Measurements from ENCODE around the gene LENG9. TPM values are rescaled to one million over a fixed set of nuclear protein-coding genes. Genes with fewer than 3 reads are reported as not detected.
"Not testable (repeated sequence)": the region's sequence is repeated elsewhere in the genome, so short reads cannot be mapped to it uniquely, and the experiment has no call there.

LENG9 gene
- total RNA-seq, 1 donor from 2014 or later = 3.7 TPM

DNA sequence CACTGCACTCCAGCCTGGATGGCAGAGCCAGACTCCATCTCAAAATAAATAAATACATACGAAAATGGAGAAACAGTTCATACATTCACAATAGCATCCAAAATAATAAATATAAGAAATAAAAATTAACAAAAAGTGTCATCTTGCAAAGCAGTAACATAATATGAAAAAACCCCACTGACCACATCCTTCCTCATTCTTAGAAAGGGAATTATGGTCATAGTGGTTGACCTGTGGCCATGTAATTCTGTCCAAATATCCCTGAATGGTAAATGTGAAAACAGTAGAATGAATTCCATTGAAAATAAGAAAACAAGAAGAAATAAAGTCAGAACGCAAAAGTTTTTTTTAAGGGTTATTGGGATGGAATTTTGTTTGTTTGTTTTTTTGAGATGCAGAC lies 16.5 kb upstream of the LENG9 start:
- no peak for DNase-seq (ENCODE audit: extremely low read depth, low read depth, low spot score)

GRCh38 chr19:54478677-54479266 lies 15.2 kb upstream of the LENG9 start:
- no peak for DNase-seq (ENCODE audit: extremely low read depth, low read depth, low spot score)

DNA sequence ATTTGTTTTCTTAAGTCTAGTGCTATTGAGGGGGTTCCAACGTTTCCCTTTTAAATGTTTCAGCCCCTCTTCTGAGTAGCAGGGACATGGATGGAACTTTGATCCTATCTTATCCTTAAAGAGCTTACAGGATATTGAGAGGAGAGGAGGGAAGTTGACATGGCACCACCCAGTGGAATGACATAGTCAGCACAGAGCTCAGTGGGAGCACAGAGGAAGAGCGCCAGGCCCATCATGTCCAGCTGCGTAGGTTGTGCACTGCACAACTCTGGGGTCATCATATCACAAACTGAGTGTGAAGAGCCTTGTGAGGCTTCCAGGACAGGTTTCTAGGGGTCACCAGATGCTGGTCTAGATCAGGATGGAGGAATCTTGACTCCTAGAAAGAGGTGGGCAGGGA lies 14.1 kb upstream of the LENG9 start:
- no peak for DNase-seq (ENCODE audit: extremely low read depth, low read depth, low spot score)

GRCh38 chr19:54475706-54476105 lies 12.1 kb upstream of the LENG9 start:
- no peak for DNase-seq (ENCODE audit: extremely low read depth, low read depth, low spot score)

- DNase-seq (ENCODE audit: extremely low read depth, low read depth, low spot score) = no peak
These were observed 10.4 kb upstream of the LENG9 start for GRCh38 chr19:54473892-54474372.

GRCh38 chr19:54473071-54473891 lies 9.7 kb upstream of the LENG9 start, which contains the start of gene CDC42EP5:
Gene CDC42EP5 (minus strand): TSS chr19:54473296. CDS start chr19:54465547, 7,749 bp downstream.
- DNase-seq (ENCODE audit: extremely low read depth, low read depth, low spot score) = no peak

- DNase-seq (ENCODE audit: extremely low read depth, low read depth, low spot score) = no peak
These were observed 7.6 kb upstream of the LENG9 start for GRCh38 chr19:54470991-54471782.

GRCh38 chr19:54470276-54470887 lies 6.8 kb upstream of the LENG9 start:
- no peak for DNase-seq (ENCODE audit: extremely low read depth, low read depth, low spot score)

- DNase-seq (ENCODE audit: extremely low read depth, low read depth, low spot score) = no peak
These were observed 5.9 kb upstream of the LENG9 start for GRCh38 chr19:54469496-54469934.

GRCh38 chr19:54466110-54466480 lies 2.5 kb upstream of the LENG9 start:
- DNase-seq (ENCODE audit: extremely low read depth, low read depth, low spot score) = not testable (repeated sequence)

DNA sequence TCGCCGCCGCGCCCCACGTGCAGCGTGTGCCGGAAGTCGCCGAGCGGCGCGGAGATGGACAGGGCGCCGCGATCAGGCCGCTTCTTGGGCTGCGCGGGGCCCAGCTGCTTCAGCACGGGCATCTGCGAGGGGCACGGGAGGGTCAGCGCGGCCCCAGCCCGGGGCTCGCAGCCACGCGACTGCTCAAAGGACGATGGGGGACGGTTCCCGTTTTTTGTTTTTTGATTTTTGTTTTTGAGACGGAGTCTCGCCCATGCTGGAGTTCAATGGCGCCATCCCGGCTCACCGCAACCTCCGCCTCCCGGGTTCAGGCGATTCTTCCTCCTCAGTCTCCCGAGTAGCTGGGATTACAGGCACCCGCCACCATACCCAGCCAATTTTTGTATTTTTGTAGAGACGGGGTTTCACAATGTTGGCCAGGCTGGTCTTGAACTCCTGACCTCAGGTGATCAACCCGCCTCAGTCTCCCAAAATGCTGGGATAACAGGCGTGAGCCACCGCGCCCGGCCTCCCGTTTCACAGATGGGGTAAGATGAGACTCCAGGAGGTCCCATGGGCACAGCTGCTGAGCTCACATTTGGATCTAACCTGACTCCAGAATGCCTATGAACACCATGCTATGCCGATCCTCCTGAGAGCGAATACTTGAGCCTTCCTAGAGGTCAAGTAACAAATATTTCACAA lies 2.0 kb upstream of the LENG9 start:
- DNase-seq (ENCODE audit: extremely low read depth, low read depth, low spot score) = no peak

- no peak for DNase-seq (ENCODE audit: extremely low read depth, low read depth, low spot score)
These were observed 1.2 kb upstream of the LENG9 start for GRCh38 chr19:54464630-54465425.

GRCh38 chr19:54464044-54464629 lies 559 bp upstream of the LENG9 start:
- no peak for DNase-seq (ENCODE audit: extremely low read depth, low read depth, low spot score)

GRCh38 chr19:54462655-54463530 lies 685 bp downstream of the LENG9 start:
- DNase-seq (ENCODE audit: extremely low read depth, low read depth, low spot score) = no peak

DNA sequence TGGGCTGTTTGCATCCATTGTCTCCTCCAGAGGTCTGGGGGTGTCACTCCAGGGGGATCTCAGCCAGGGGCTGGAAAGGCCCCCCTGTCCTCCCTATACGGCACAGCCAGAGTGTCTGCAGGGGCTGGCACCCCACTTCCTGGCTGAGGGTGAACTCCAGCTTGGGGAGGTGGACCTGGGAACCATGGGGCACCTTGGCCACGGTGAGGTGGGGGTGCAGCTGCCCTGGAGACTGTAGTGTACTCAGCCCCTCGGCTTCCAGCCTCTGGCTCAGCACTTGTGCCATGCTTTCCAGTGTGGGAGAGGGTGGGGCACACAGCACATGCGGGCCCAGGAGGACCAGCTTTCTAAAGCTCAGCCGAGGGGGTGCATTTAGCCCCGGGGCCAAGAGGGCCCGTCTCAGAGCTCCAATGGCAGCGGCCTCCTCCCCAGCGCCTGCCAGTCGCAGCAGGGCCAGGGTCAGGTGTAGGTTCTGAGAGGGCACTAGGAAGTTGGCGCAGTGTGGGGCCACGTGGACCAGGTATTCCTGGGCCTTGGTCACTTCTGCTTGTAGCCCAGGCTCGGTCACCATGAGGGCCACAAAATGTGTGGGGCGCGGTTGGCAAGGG lies 1.4 kb downstream of the LENG9 start:
- DNase-seq (ENCODE audit: extremely low read depth, low read depth, low spot score) = no peak

DNA sequence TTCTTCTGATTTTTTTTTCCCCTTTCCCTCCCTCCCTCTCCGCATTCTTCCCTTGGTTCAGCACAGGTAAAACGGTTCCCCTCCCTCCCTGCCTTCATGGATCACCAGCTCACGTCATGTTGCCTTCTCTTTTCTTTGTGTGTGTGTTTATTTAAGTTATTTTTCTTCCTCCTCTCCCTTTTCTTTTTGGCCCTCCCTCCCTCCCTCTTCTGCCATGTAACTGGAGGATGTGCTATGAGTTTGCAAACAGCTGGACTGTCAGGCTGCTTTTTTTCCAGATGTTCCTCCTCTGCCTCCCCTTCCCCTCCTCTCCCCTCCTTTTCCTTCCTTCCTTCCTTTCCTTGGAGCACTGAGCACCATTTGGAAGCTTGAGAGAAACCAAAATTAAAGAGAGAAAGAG lies 2.0 kb downstream of the LENG9 start:
- no peak for DNase-seq (ENCODE audit: extremely low read depth, low read depth, low spot score)

DNA sequence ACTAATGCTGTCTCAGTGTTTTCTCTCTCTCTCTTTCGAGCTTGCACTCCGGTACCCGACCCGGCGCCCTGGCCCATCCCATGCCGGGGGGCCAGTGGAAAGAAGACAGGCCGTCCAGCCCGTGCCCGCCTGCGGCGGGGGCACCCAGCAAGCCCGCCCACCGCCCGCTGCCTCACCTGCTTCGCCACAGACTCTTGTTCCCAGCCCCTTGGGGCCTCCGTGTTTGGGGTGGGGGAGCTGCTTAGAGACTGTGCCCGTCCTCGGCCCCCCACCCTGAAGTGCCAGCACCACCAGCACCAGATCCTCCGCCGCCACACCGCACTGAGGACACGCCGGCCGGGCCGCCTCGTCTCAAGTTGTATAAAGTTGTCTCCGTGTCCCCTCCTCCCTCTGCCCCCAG lies 2.4 kb downstream of the LENG9 start:
- DNase-seq (ENCODE audit: extremely low read depth, low read depth, low spot score) = no peak
